Iris pigment epithelial cell (primary cell): ENCODE measurements around the gene DSCAML1.

Experiments used
- DNase-seq: peaks from one replicate; pipeline ENCODE4 v3.0.0-alpha.2; 2011; ENCODE audit warnings: low read depth

Gene DSCAML1

GRCh38 chr11:117697319-117697718 is 99.7 kb downstream of the DSCAML1 start:
- DNase-seq: no peak

GRCh38 chr11:117696540-117696939 is 100.5 kb downstream of the DSCAML1 start:
- no peak for DNase-seq

- no peak for DNase-seq
These were observed 103.7 kb downstream of the DSCAML1 start for GRCh38 chr11:117693344-117693743.

- DNase-seq: no peak
These were observed 105.5 kb downstream of the DSCAML1 start for GRCh38 chr11:117691516-117691915.

GRCh38 chr11:117691218-117691514 is 105.8 kb downstream of the DSCAML1 start:
- no peak for DNase-seq

GRCh38 chr11:117690484-117691217 is 106.4 kb downstream of the DSCAML1 start:
- DNase-seq: no peak

- DNase-seq: no peak
These were observed 108.7 kb downstream of the DSCAML1 start for GRCh38 chr11:117688255-117688797.

GRCh38 chr11:117687776-117688175 is 109.2 kb downstream of the DSCAML1 start:
- no peak for DNase-seq

GRCh38 chr11:117686711-117687110 is 110.3 kb downstream of the DSCAML1 start:
- no peak for DNase-seq

- DNase-seq: no peak
These were observed 111.5 kb downstream of the DSCAML1 start for GRCh38 chr11:117685566-117685965.

- no peak for DNase-seq
These were observed 112.3 kb downstream of the DSCAML1 start for GRCh38 chr11:117684731-117685130.

- DNase-seq: no peak
These were observed 112.9 kb downstream of the DSCAML1 start for GRCh38 chr11:117684111-117684510.

- DNase-seq: no peak
These were observed 115.6 kb downstream of the DSCAML1 start for GRCh38 chr11:117681438-117681837.

GRCh38 chr11:117679461-117679860 is 117.6 kb downstream of the DSCAML1 start:
- DNase-seq: no peak

GRCh38 chr11:117678658-117679406 is 118.2 kb downstream of the DSCAML1 start:
- DNase-seq: no peak

GRCh38 chr11:117677729-117678310 is 119.2 kb downstream of the DSCAML1 start:
- no peak for DNase-seq

- DNase-seq: no peak
These were observed 120.5 kb downstream of the DSCAML1 start for GRCh38 chr11:117676501-117676900.

GRCh38 chr11:117673602-117674001 is 123.4 kb downstream of the DSCAML1 start:
- no peak for DNase-seq

GRCh38 chr11:117671370-117671769 is 125.6 kb downstream of the DSCAML1 start:
- DNase-seq: no peak

- DNase-seq: no peak
These were observed 126.1 kb downstream of the DSCAML1 start for GRCh38 chr11:117670924-117671323.

GRCh38 chr11:117670443-117670842 is 126.6 kb downstream of the DSCAML1 start:
- DNase-seq: no peak

- DNase-seq: no peak
These were observed 127.4 kb downstream of the DSCAML1 start for GRCh38 chr11:117669616-117670015.

GRCh38 chr11:117669062-117669461 is 128.0 kb downstream of the DSCAML1 start:
- no peak for DNase-seq
